Fibroblast of skin of left quadriceps (primary cell): ENCODE measurements around the gene IGDCC3.

Experiments used
- DNase-seq, 2 experiments: peaks; one replicate each; pipeline ENCODE4 v3.0.0-alpha.2; 2013; ENCODE audit warnings: low read depth in 2 of 2

Gene IGDCC3

GRCh38 chr15:65292938-65293518 lies 84.8 kb downstream of the IGDCC3 start:
- no peak for DNase-seq

GRCh38 chr15:65290228-65290627 lies 87.6 kb downstream of the IGDCC3 start:
- no peak for DNase-seq

- DNase-seq, result no peak
These were observed 88.4 kb downstream of the IGDCC3 start for GRCh38 chr15:65289261-65289854.

- DNase-seq, result no peak
These were observed 90.3 kb downstream of the IGDCC3 start for GRCh38 chr15:65287520-65287855.

GRCh38 chr15:65286704-65287519 lies 90.9 kb downstream of the IGDCC3 start, which contains the start of gene PARP16:
Gene PARP16 (minus strand): TSS chr15:65286883. CDS start chr15:65286426, 457 bp downstream.
- peak in 1 of 2 experiments; percentile 52 for DNase-seq

- DNase-seq, result no peak
These were observed 91.6 kb downstream of the IGDCC3 start for GRCh38 chr15:65286069-65286703.

- DNase-seq, result no peak
These were observed 92.3 kb downstream of the IGDCC3 start for GRCh38 chr15:65285291-65286068.

- no peak for DNase-seq
These were observed 99.3 kb downstream of the IGDCC3 start for GRCh38 chr15:65278480-65278879.
